Measurements from ENCODE around the gene AQP6.

AQP6 gene

GRCh38 chr12:49954863-49955830 lies 17.6 kb upstream of the AQP6 start:
- Mint-ChIP-seq H3K9me3 (no peaks in the 10 kb centered on the region), H3K27me3 (peaks cover 68% of the 10 kb centered on the region), H3K4me1 (no peaks in the 10 kb centered on the region), H3K4me3 (no peak overlapping the region), H3K27ac (ENCODE audit: low read depth) (no peak overlapping the region), H3K36me3 (ENCODE audit: insufficient read depth) (peaks cover 1% of the 10 kb centered on the region)
- ATAC-seq (replicated peaks; ENCODE audit: extremely low read depth, poor library complexity, severe bottlenecking) (no peak), DNase-seq (ENCODE audit: low spot score in 2 of 2) (no peak)

GRCh38 chr12:49955899-49956662 lies 16.7 kb upstream of the AQP6 start:
- DNase-seq (ENCODE audit: low spot score in 2 of 2) = no peak
- H3K27ac Mint-ChIP-seq (ENCODE audit: low read depth) = no peak overlapping the region
- H3K9me3 Mint-ChIP-seq = no peaks in the 10 kb centered on the region
- ATAC-seq (replicated peaks; ENCODE audit: extremely low read depth, poor library complexity, severe bottlenecking) = no peak
- peaks cover 1% of the 10 kb centered on the region for H3K36me3 Mint-ChIP-seq (ENCODE audit: insufficient read depth)
- H3K4me1 Mint-ChIP-seq = no peaks in the 10 kb centered on the region
- no peak overlapping the region for H3K4me3 Mint-ChIP-seq
- peaks cover 72% of the 10 kb centered on the region for H3K27me3 Mint-ChIP-seq

- no peaks in the 10 kb centered on the region for H3K9me3 Mint-ChIP-seq
- peaks cover 1% of the 10 kb centered on the region for H3K36me3 Mint-ChIP-seq (ENCODE audit: insufficient read depth)
- peaks cover 72% of the 10 kb centered on the region for H3K27me3 Mint-ChIP-seq
- H3K4me1 Mint-ChIP-seq = no peaks in the 10 kb centered on the region
- DNase-seq (ENCODE audit: low spot score in 2 of 2) (no peak), ATAC-seq (replicated peaks; ENCODE audit: extremely low read depth, poor library complexity, severe bottlenecking) (no peak)
- no peak overlapping the region for H3K27ac Mint-ChIP-seq (ENCODE audit: low read depth)
- H3K4me3 Mint-ChIP-seq = no peak overlapping the region
These were observed 15.8 kb upstream of the AQP6 start for GRCh38 chr12:49956663-49957569.

- ATAC-seq (replicated peaks; ENCODE audit: extremely low read depth, poor library complexity, severe bottlenecking) (no peak), DNase-seq (ENCODE audit: low spot score in 2 of 2) (no peak)
- Mint-ChIP-seq H3K27me3 (peaks cover 77% of the 10 kb centered on the region), H3K4me1 (no peaks in the 10 kb centered on the region), H3K4me3 (no peak overlapping the region), H3K9me3 (no peaks in the 10 kb centered on the region), H3K36me3 (ENCODE audit: insufficient read depth) (peaks cover 1% of the 10 kb centered on the region), H3K27ac (ENCODE audit: low read depth) (no peak overlapping the region)
These were observed 15.2 kb upstream of the AQP6 start for GRCh38 chr12:49957570-49957967.

GRCh38 chr12:49959685-49960473 lies 12.9 kb upstream of the AQP6 start:
- no peak overlapping the region for H3K27ac Mint-ChIP-seq (ENCODE audit: low read depth)
- no peak for DNase-seq (ENCODE audit: low spot score in 2 of 2)
- peak overlapping the region; percentile 38 for H3K4me3 Mint-ChIP-seq
- no peaks in the 10 kb centered on the region for H3K4me1 Mint-ChIP-seq
- H3K36me3 Mint-ChIP-seq (ENCODE audit: insufficient read depth) = peaks cover 1% of the 10 kb centered on the region
- ATAC-seq (replicated peaks; ENCODE audit: extremely low read depth, poor library complexity, severe bottlenecking) = no peak
- H3K27me3 Mint-ChIP-seq = peaks cover 86% of the 10 kb centered on the region
- no peaks in the 10 kb centered on the region for H3K9me3 Mint-ChIP-seq

- DNase-seq (ENCODE audit: low spot score in 2 of 2) = no peak
- Mint-ChIP-seq H3K4me1 (no peaks in the 10 kb centered on the region), H3K27ac (ENCODE audit: low read depth) (no peak overlapping the region), H3K36me3 (ENCODE audit: insufficient read depth) (no peaks in the 10 kb centered on the region), H3K9me3 (no peaks in the 10 kb centered on the region), H3K27me3 (peaks cover 88% of the 10 kb centered on the region), H3K4me3 (peak overlapping the region; percentile 38)
- no peak for ATAC-seq (replicated peaks; ENCODE audit: extremely low read depth, poor library complexity, severe bottlenecking)
These were observed 12.2 kb upstream of the AQP6 start for GRCh38 chr12:49960474-49961110.

- peaks cover 89% of the 10 kb centered on the region for H3K27me3 Mint-ChIP-seq
- H3K4me3 Mint-ChIP-seq = peak within 1 kb of the TSS; percentile 38
- H3K27ac Mint-ChIP-seq (ENCODE audit: low read depth) = no peak within 1 kb of the TSS
- ATAC-seq (replicated peaks; ENCODE audit: extremely low read depth, poor library complexity, severe bottlenecking) (no peak), DNase-seq (ENCODE audit: low spot score in 2 of 2) (no peak)
- no peaks in the 10 kb centered on the region for H3K9me3 Mint-ChIP-seq
- H3K4me1 Mint-ChIP-seq = no peaks in the 10 kb centered on the region
- peaks cover 2% of the 10 kb centered on the region for H3K36me3 Mint-ChIP-seq (ENCODE audit: insufficient read depth)
These were observed 11.4 kb upstream of the AQP6 start, which contains the start of gene AQP5 for GRCh38 chr12:49961111-49961922. Gene AQP5, plus strand, starts transcription at chr12:49961872. Its CDS starts 146 bp downstream, at chr12:49962018.

GRCh38 chr12:49961993-49962764 lies 10.6 kb upstream of the AQP6 start:
- no peak overlapping the region for H3K4me3 Mint-ChIP-seq
- DNase-seq (ENCODE audit: low spot score in 2 of 2) (no peak), ATAC-seq (replicated peaks; ENCODE audit: extremely low read depth, poor library complexity, severe bottlenecking) (no peak)
- peaks cover 2% of the 10 kb centered on the region for H3K36me3 Mint-ChIP-seq (ENCODE audit: insufficient read depth)
- peaks cover 87% of the 10 kb centered on the region for H3K27me3 Mint-ChIP-seq
- H3K4me1 Mint-ChIP-seq = peaks cover 5% of the 10 kb centered on the region
- no peak overlapping the region for H3K27ac Mint-ChIP-seq (ENCODE audit: low read depth)
- H3K9me3 Mint-ChIP-seq = no peaks in the 10 kb centered on the region

GRCh38 chr12:49962861-49963765 lies 9.6 kb upstream of the AQP6 start:
- peaks cover 2% of the 10 kb centered on the region for H3K36me3 Mint-ChIP-seq (ENCODE audit: insufficient read depth)
- H3K27me3 Mint-ChIP-seq = peaks cover 78% of the 10 kb centered on the region
- H3K4me1 Mint-ChIP-seq = peaks cover 6% of the 10 kb centered on the region
- H3K27ac Mint-ChIP-seq (ENCODE audit: low read depth) = no peak overlapping the region
- H3K9me3 Mint-ChIP-seq = no peaks in the 10 kb centered on the region
- ATAC-seq (replicated peaks; ENCODE audit: extremely low read depth, poor library complexity, severe bottlenecking) (no peak), DNase-seq (ENCODE audit: low spot score in 2 of 2) (no peak)
- no peak overlapping the region for H3K4me3 Mint-ChIP-seq
